Nephron (organoid): ENCODE measurements around the gene RDH8.

Experiments used
- H3K27ac Mint-ChIP-seq, 3 experiments: 2 replicates each; pipeline ENCODE4 v1.8.0; 2020; ENCODE audit warnings: mixed read lengths in 3 of 3, mild to moderate bottlenecking in 2 of 3, moderate library complexity in 1 of 3
- H3K27me3 Mint-ChIP-seq: 2 replicates; pipeline ENCODE4 v1.8.0; 2021; ENCODE audit warnings: low read depth, mild to moderate bottlenecking, moderate library complexity, mixed read lengths
- H3K36me3 Mint-ChIP-seq: 2 replicates; pipeline ENCODE4 v1.8.0; 2020; ENCODE audit warnings: low read depth, mixed read lengths
- H3K4me1 Mint-ChIP-seq: 2 replicates; pipeline ENCODE4 v1.8.0; 2020; ENCODE audit warnings: mixed read lengths
- H3K4me3 Mint-ChIP-seq, 3 experiments: 2 replicates each; pipeline ENCODE4 v1.8.0; 2020; ENCODE audit warnings: mild to moderate bottlenecking in 3 of 3, mixed read lengths in 3 of 3, moderate library complexity in 2 of 3
- H3K9me3 Mint-ChIP-seq: 2 replicates; pipeline ENCODE4 v1.8.0; 2020; ENCODE audit warnings: mixed read lengths
- CTCF ChIP-seq, 3 experiments: fragments of 200-600 bp; sonication (generic); IDR thresholded peaks; one replicate each; pipeline ENCODE4 v1.5.0; 2021; ENCODE audit warnings: antibody characterized with exemption in 3 of 3; ENCODE audit not compliant: unreplicated experiment in 3 of 3

RDH8 gene

DNA sequence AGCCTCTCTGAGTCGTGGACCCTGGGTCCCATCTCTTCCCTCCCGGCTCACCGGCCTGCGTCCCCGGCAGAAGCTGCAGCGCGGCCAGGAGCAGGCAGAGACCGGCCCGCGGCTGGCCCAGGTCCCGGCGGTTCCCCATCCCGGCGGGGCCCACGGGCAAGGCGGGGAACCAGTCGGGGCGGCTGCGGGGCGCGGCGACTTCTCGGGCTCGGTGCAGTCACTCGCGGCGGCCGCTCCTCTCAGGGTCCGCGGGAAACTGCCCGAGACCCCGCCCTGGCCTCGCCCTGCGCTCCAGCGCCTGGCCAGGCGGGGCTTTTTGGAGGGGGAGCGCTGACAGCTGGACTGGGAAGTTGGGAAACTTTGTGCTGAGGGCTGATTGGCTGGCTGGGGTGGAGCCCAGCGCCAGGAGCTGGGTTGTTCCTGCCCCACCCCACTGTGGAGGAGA lies 3.0 kb upstream of the RDH8 start, which contains the start of gene COL5A3:
Gene COL5A3 (minus strand): TSS at position 258 of the 445 bp plus-strand sequence. CDS start 119 bp downstream, at position 139.
- TF ChIP-seq CTCF (IDR thresholded peaks at IDR 0.05; ENCODE audit: unreplicated experiment in 3 of 3), result no peak
- peak within 1 kb of the TSS in 1 of 3 experiments; percentile 18 for H3K27ac Mint-ChIP-seq
- no peaks in the 10 kb centered on the region for H3K36me3 Mint-ChIP-seq
- peaks cover 75% of the 10 kb centered on the region for H3K27me3 Mint-ChIP-seq
- peak within 1 kb of the TSS; percentile 65 to 84 (median 66) for H3K4me3 Mint-ChIP-seq
- H3K9me3 Mint-ChIP-seq, result no peaks in the 10 kb centered on the region
- peaks cover 22% of the 10 kb centered on the region for H3K4me1 Mint-ChIP-seq

GRCh38 chr19:10010939-10011338 lies 2.3 kb upstream of the RDH8 start:
- Mint-ChIP-seq H3K4me3 (peak overlapping the region; percentile 23 to 58 (median 56)), H3K36me3 (no peaks in the 10 kb centered on the region), H3K27ac (no peak overlapping the region), H3K27me3 (peaks cover 75% of the 10 kb centered on the region), H3K9me3 (no peaks in the 10 kb centered on the region), H3K4me1 (peaks cover 22% of the 10 kb centered on the region)
- TF ChIP-seq CTCF (IDR thresholded peaks at IDR 0.05; ENCODE audit: unreplicated experiment in 3 of 3), result no peak

- H3K4me1 Mint-ChIP-seq, result peaks cover 22% of the 10 kb centered on the region
- no peak overlapping the region for H3K4me3 Mint-ChIP-seq
- no peak for TF ChIP-seq CTCF (IDR thresholded peaks at IDR 0.05; ENCODE audit: unreplicated experiment in 3 of 3)
- H3K27ac Mint-ChIP-seq, result no peak overlapping the region
- H3K36me3 Mint-ChIP-seq, result no peaks in the 10 kb centered on the region
- no peaks in the 10 kb centered on the region for H3K9me3 Mint-ChIP-seq
- peaks cover 72% of the 10 kb centered on the region for H3K27me3 Mint-ChIP-seq
Observed at GRCh38 chr19:10011974-10012373, 1.3 kb upstream of the RDH8 start.

GRCh38 chr19:10013834-10014618 lies 743 bp downstream of the RDH8 start:
- Mint-ChIP-seq H3K4me1 (peaks cover 8% of the 10 kb centered on the region), H3K27me3 (peaks cover 56% of the 10 kb centered on the region), H3K27ac (no peak overlapping the region), H3K4me3 (no peak overlapping the region), H3K9me3 (no peaks in the 10 kb centered on the region), H3K36me3 (no peaks in the 10 kb centered on the region)
- no peak for TF ChIP-seq CTCF (IDR thresholded peaks at IDR 0.05; ENCODE audit: unreplicated experiment in 3 of 3)

DNA sequence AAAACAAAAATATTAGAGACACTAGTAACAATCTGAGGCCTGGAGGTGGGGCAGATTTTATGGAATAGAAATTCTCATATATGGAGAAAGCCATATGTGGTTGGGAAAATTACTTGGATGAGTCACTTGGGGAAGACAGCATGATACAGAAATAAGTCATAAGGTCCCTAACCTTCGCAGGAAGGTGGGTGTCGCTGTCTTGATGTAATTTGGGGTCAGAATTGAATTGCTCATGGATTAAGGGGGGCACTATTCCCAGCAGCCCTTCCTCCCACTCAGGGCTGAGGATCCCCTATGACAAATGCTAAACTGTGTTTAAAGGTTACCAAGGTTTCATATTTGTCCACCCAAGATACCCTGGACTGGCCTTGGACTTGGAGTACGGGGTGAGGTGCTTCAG lies 5.0 kb downstream of the RDH8 start:
- peaks cover 30% of the 10 kb centered on the region for H3K27me3 Mint-ChIP-seq
- no peak overlapping the region for H3K4me3 Mint-ChIP-seq
- H3K9me3 Mint-ChIP-seq, result no peaks in the 10 kb centered on the region
- no peaks in the 10 kb centered on the region for H3K36me3 Mint-ChIP-seq
- no peaks in the 10 kb centered on the region for H3K4me1 Mint-ChIP-seq
- no peak overlapping the region for H3K27ac Mint-ChIP-seq
- TF ChIP-seq CTCF (IDR thresholded peaks at IDR 0.05; ENCODE audit: unreplicated experiment in 3 of 3), result no peak

DNA sequence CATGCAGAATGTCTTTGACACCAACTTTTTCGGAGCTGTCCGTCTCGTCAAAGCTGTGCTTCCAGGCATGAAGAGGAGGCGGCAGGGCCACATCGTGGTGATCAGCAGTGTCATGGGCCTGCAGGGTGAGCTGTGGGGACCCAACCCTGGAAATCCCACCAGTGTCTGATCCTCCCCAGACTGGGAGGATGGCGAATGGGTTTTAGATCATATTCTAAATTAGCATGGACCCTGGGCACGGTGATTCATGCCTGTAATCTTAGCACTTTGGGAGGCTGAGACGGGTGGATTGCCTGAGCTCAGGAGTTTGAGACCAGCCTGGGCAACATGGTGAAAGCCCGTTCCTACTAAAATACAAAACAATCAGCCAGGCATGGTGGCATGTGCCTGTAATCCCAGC lies 5.5 kb downstream of the RDH8 start:
- peaks cover 27% of the 10 kb centered on the region for H3K27me3 Mint-ChIP-seq
- H3K4me3 Mint-ChIP-seq, result no peak overlapping the region
- H3K9me3 Mint-ChIP-seq, result no peaks in the 10 kb centered on the region
- H3K36me3 Mint-ChIP-seq, result no peaks in the 10 kb centered on the region
- H3K4me1 Mint-ChIP-seq, result no peaks in the 10 kb centered on the region
- TF ChIP-seq CTCF (IDR thresholded peaks at IDR 0.05; ENCODE audit: unreplicated experiment in 3 of 3), result no peak
- H3K27ac Mint-ChIP-seq, result no peak overlapping the region
